Posterior vena cava (tissue), 2 donors: Measurements from ENCODE around the gene FGF12. TPM values are rescaled to one million over a fixed set of nuclear protein-coding genes. Genes with fewer than 3 reads are reported as not detected.
"Not testable (repeated sequence)": the region's sequence is repeated elsewhere in the genome, so short reads cannot be mapped to it uniquely, and the experiment has no call there.

Source experiments
- DNase-seq: peaks from one replicate; pipeline ENCODE4 v3.0.0-alpha.2; 2020; ENCODE audit warnings: low spot score
- intact Hi-C, 2 donors: fragments of 100-400 bp; cut with DNase I; formaldehyde crosslinking; loops; one replicate each; pipeline versions ENCODE4 v1.14.1 to v1.14.2; 2022 to 2023
- long read RNA-seq, 2 donors: library from polyadenylated mRNA; unstranded; transcript quantifications; one replicate each; pipeline ENCODE4 v2.0.0, GENCODE V29; 2020 to 2021
- total RNA-seq, 2 donors: library from RNA; stranded (reverse); fragmentation: NEBNext Ultra II Directional; extraction: Animal tissue kit (Norgen Biotek cat#: 25700); gene quantifications; one replicate each; pipeline ENCODE4 v1.2.1, GENCODE V29; 2021
- donor health status: DM: yes; HTN: yes; CAD: no.
- donor health status: DM: yes; HTN: yes; CAD: no.

Gene FGF12
- total RNA-seq = 1 to 10 TPM; 1.4 to 1.7 TPM
- long read RNA-seq, donor 1, partial matches to known transcripts = 0 of 1 reads
- long read RNA-seq, donor 1, other reads (novel, unspliced or antisense) = 1 of 1 reads
- long read RNA-seq, donor 2, partial matches to known transcripts = 0 of 2 reads
- long read RNA-seq, donor 2, other reads (novel, unspliced or antisense) = 1 of 2 reads

DNA sequence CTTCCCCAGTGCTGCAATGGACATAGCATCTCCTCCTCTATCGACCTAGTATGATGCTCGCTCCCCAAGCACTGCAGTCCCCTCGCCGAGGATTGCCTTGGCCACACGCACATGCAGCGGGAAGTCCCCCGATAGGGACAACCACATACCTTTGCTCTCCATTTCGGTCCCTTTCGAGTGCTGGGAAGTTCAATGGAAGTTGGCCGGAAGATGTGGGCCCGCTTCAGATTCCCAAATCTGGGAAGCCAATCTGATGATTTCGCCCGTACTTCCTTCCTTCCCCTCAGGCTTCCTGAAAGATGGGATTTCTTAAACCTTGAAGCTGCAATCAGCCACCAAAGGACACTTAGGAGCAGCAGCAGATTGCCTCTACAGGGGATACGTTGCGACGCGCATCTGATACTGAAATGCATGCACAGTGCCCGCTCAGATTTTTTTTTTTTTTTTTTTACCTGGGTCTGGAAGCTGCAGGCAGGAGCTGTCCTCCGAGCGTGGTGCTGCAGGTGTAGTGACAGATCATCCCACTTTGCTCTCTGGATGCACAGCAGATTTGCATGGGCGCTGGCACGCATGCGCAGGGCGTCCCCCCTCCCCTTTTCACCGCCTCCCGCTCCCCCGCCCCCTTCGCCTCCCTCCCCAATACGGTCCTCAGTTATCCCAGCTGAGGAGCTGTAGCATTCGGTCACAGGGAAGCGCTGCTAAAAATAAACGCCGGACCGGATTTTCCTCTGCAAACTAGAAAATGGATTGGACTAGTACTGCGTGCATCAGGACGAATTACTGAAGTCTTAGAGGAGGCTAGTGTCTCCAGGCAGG is at the start of gene FGF12:
Gene FGF12, minus strand, starts transcription at position 510 of the 816 bp plus-strand sequence.
- intact Hi-C loops = no loop called here
- DNase-seq = peak; percentile 85

DNA sequence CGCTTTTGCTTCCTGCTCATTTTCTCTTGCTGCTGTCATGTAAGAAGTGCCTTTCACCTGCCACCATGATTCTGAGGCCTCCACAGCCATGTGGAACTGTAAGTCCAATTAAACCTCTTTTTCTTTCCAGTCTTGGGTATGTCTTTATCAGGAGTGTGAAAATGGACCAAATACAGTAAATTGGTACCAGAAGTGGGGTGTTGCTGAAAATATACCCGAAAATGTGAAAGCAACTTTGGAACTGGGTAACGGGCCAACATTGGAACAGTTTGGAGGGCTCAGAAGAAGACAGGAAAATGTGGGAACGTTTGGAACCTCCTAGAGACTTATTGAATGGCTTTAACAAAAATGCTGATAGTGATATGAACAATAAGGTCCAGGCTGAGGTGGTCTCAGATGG is 47.0 kb upstream of the FGF12 start:
- intact Hi-C loops, DNase-seq: not testable (repeated sequence)

DNA sequence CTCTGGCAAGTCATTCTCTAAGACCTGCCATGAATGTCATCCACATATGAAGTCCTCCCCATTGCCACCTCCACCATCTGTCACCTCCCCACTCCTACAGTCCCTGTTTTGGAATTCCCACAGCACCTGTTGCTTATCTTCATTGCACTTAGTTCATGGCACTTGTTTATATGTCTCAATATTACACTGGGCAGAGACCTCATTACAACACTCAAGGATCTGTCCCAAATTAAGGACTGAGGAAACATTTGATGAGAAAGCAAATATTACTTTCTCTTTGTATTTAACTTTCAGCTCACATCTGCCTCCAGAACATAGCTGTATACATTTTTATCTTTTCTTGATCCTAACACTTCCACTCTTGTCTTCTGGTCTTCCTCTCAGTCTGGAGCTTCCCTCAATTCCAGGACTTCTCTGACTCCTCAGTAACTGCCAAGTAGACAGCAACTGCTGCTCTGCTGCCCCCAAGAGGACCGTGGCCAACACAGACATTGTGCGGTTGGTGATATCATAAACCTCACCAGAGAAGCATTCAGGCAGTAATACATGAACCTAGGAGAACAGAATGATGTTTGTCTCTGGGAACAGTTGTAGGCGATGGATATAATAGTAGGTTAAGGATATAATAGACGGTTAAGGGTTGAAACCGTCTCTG is 45.0 kb upstream of the FGF12 start:
- DNase-seq = no peak
- intact Hi-C loops = no loop called here

DNA sequence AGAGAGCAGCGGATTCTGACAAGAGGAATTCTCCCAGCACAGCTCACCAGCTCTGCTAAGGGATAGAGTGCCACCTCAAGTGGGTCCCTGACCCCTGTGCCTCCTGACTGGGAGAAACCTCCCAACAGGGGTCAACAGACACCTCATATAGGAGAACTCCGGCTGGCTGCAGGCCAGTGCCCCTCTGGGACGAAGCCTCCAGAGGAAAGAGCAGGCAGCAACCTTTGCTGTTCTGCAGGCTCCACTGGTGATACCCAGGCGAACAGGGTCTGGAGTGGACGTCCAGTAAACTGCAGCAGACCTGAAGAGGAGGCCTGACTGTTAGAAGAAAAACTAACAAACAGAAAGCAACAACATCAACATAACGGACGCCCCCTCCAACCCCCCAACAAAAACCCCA is 31.3 kb upstream of the FGF12 start:
- intact Hi-C loops = no loop called here
- no peak for DNase-seq

DNA sequence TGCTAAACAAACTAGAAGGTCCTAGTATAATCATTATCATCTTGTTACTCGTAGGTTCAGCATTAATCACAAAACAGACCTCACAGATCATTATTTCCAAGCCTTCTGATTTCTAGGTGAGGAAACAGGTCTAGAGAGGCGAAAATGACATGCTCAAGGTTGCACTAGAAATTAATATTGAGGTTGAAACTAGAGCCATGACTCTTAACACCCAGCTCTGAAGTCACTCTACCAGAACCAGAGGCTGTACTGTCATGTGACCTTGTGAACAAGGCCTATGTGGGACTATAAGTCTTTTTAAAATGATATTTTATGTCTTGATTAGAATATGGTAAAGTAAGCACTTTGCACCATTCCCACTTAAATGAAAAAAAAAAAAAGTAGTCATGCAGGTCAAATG is 23.8 kb upstream of the FGF12 start:
- intact Hi-C loops = no loop called here
- DNase-seq = no peak

DNA sequence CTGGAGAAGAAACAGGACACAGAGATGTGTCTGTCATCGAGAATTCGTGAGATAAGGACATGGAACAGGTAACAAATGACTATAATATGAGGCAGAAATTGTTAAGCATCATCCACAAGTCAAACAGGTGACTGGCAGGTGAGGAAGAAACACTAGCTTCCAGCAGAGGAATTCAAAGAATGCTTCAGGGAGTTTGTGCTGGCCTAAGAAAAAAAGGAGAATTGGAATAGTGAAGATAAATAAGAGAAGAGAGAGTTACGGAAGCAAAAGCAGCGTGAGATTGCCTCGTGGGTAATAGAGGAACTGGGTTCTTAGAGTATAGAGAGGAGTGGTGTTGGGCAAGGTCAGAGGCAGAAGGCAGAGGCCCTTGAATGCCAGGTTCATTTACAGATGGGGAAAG is 22.9 kb upstream of the FGF12 start:
- no peak for DNase-seq
- intact Hi-C loops = no loop called here

DNA sequence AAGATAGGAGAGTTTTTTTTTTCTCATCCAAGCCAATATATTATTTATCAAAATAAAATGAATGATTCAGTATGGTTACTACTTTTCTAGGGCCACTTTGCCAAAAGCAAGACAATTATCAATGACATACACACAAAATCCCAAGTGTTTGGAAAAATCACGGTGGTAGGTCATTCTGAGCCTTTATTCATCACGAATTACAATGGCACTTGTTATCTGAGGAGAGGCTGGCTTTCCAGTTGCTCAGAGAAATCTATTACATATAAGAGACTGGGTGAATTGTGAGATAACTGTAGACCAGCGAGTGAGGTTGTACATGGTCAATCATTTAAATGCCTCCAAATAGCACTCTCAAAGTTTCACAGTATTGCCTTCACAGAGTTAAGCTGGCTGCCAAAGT is 20.4 kb upstream of the FGF12 start:
- intact Hi-C loops = no loop called here
- no peak for DNase-seq

DNA sequence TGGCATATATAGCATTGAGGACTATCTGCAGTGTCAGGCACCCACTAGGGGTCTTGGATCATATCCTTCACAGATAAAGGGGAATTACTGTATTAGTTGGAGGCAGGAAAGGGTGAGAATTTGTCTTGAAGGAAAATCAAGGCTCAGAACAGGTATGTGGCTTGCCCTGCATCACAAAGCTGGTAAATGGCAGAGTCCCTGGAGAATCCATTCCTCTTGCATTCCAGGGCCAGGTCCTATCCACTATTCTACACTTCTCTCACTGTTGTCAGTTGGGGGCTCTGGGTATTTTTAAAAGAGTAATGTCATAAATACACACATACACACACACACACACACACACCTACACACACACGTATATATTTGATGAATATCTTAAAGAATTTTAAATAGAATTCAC is 19.8 kb upstream of the FGF12 start:
- intact Hi-C loops = no loop called here
- DNase-seq = no peak

DNA sequence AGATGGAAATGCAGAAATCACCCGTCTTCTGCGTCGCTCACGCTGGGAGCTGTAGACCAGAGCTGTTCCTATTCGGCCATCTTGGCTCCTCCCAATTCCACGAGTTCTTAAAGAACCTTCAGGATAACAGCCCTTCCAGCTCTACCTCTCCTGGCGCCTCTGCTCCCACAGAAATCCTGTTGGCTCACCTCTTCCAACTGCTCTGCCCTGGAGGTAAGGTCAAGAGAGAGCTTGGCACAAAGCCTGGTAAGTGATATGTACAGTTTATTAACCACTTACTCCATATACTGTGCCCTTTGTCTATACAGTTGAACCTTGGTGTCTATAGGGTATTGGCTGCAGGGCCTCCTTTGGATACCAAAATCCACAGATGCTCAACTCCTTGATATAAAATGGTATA is 17.8 kb upstream of the FGF12 start:
- intact Hi-C loops = no loop called here
- DNase-seq = no peak

DNA sequence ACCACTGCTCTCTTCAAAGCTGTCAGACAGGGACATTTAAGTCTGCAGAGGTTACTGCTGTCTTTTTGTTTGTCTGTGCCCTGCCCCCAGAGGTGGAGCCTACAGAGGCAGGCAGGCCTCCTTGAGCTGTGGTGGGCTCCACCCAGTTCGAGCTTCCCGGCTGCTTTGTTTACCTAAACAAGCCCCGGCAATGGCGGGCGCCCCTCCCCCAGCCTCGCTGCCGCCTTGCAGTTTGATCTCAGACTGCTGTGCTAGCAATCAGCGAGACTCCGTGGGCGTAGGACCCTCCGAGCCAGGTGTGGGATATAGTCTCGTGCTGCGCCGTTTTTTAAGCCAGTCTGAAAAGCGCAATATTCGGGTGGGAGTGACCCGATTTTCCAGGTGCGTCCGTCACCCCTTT is 17.3 kb upstream of the FGF12 start:
- intact Hi-C loops, DNase-seq: not testable (repeated sequence)

DNA sequence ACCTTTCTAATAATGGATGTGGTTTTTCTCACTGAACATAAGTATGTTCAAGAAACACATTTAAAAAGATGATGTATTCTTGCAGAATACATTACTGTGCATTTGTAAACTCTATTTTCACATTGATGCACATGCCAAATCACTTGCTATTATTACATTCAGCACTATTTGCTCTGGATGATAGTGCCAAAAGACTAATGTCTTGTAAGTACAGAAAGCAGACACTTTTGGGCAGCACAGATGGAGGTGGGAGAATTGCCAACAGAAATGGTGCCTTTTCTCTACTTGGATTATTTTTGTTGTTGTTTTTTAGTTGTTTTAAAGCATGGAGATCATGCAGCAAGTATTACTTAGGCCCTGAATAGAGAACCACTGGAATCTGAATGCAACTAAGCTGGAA is 10.2 kb upstream of the FGF12 start:
- intact Hi-C loops = no loop called here
- DNase-seq = no peak

DNA sequence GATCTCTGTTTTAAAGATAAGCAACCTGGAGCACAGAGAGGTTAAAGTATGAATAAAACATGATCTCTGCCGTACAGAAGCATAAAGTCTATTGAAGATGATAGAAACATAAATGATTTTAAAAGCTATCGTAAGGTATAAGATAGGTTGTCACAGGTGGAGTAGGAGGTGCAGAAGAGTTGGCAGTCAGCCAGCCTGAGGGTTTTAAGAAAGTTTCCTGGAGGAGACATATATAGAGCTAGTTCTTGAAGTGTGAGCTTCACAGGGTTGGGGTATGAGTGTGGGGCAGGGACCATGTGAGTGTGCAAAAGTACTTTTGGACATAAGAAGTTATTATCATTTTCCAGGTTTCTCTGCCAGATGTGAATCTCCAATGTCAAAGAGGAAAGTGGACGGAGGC is 3.9 kb upstream of the FGF12 start:
- intact Hi-C loops = no loop called here
- peak; percentile 36 for DNase-seq

DNA sequence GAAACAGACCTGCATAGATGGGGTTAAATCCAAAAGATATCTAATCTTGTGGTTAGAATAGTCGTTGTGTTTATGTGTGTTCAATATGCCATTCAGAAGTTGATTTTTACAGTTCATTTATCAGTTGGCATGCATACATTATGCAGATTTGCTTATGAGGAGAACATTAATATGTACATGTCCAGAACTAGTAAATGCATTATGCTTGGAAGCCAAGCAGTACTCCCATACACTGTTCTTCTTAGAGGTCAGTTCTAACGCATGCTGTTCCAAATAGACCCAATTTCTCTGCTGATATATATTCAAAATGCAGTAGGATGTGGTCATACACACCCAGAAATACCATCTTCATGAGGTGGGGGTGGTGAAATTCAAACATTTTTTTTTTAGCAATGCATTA is 956 bp downstream of the FGF12 start:
- intact Hi-C loops = no loop called here
- no peak for DNase-seq

DNA sequence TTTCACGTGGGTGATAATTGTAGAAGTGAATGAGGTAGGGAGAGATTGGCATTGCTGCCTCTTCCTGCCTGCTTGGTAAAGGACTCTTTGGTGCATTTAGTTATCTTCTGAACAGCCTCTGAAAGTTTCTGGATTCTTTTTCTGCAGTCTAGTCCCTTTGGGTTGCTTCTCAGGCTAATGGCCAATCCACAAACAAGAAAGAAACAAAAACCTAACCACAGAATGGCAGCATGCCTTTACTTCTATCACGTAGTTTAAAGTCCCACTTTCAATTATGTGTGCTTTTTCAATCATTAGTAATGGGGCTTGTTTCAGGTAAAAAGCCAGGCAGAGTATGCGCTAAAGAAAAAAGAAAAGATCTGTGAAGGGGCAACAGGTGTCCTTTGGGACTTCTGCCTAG is 7.4 kb downstream of the FGF12 start:
- no peak for DNase-seq
- intact Hi-C loops = no loop called here

DNA sequence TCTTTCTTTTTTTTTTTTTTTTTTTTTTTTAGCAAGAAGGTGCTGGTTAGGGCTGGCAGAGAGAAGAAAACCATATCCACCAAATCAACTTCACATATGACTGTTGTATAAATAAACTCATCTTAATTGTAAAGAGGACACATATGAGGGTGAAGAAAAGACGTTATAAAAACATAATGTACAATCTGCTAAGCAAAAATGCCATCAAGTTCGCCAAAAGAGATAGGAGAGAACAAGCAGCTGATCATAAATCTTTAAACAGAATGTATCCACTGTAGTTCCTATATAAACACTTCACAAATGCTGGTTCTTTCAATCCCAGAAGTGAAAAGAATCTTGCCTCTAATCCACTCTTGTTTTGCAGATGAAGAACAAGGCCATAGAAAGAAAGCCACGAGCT is 9.2 kb downstream of the FGF12 start:
- DNase-seq = no peak
- intact Hi-C loops = no loop called here

DNA sequence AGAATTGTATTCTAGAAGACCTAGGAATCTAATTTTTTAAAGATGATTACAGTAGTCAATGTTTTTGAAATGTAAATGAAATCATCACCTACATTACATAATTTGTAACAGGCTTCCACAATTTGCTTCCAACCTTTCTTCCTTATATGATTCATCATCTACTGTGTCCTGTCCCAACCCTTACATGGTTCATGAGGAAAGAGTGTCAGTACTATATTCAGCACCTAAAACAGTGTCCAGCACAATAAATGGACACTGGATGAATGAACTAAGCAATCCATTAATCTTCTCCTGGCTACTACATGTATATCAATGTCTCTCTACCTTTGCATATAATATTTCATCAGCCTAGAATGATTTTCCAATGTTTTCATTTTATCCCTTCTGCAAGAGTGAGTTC is 12.2 kb downstream of the FGF12 start:
- no peak for DNase-seq
- intact Hi-C loops = no loop called here

DNA sequence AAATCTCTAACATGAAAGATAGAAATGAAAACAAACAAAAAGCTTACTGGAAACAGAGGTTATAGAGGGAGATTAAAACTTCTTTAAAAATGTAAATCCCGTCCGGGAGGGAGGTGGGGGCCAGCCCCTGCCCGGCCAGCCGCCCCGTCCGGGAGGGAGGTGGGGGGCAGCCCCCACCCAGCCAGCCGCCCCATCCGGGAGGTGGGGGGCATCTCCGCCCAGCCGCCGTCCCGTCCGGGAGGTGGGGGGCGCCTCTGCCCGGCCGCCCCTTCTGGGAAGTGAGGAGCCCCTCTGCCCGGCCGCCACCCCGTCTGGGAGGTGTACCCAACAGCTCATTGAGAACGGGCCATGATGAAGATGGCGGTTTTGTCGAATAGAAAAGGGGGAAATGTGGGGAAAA is 16.2 kb downstream of the FGF12 start:
- DNase-seq, intact Hi-C loops: not testable (repeated sequence)

DNA sequence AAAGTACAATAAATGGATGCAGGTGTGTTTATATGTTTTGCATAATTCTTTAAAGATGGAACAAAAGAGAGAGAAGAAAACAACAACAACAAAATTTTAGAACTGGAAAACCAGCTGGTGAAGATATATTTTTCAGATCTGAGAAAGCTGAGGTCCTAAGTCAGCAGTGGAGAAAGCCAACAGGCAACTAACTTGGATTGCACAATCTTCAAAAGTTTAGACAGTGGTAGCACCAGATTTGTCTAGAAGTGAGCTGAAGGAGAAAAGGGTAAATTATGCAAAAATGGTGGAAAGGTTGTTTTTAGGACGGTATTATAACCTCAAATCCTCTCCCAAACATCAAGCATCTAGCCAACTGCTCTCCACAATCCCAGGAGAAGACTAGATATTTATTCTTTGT is 17.0 kb downstream of the FGF12 start:
- intact Hi-C loops = no loop called here
- no peak for DNase-seq

DNA sequence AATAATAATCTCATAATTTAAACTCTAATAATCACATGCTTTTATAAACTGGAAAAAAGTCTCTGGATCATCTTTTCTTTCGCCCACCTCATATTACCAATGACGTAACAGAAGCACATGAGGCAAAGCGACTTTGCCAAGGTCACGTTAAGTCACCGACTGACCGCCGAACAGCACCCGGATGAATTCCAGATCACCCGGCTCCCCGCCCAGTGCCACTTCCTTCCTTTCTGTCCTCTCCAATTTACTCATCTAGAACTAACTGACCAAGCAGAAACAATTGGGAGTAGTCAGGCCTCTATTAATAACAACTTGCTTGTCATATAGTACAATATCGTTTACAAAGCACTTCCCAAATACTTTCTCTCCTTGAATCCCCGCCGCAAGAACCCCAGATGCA is 21.1 kb downstream of the FGF12 start:
- intact Hi-C loops = no loop called here

DNA sequence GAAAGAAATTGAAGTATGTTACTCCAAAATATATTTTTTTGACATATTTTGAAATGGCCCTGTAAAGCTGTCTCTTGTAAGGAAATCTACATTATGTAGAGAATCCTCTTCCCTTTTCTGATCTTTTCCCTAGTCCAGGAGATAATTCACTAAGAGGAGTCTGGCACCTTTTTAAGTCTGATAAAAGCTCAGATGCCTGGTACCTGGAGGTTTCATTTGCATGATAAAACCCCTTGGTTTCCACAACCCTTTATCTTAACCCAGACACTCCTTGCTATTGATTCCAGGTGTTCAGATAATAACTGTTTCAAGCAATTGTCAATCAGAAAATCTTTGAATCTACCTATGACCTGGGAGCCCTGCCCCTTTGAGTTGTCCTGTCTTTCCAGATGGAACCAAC is 26.5 kb downstream of the FGF12 start:
- intact Hi-C loops = no loop called here
- no peak for DNase-seq

More for the DNA sequence above, 21.1 kb downstream of the FGF12 start:
- DNase-seq = no peak
